H1 (cell line): Measurements from ENCODE around the gene CPNE5. TPM values are rescaled to one million over a fixed set of nuclear protein-coding genes. Genes with fewer than 3 reads are reported as not detected.
A peak's percentile ranks its signal among the peaks of the same experiment; 100 is the strongest.

Experiments used
- CTCF ChIA-PET: fragments of 300-600 bp; sonication (Branson Sonifier 250); formaldehyde crosslinking; loops from one replicate; lab custom pipeline; 2021; ENCODE audit not compliant: partially characterized antibody; lab: Charles Lee
- POLR2A ChIA-PET: fragments of 300-600 bp; sonication (Branson Sonifier 250); formaldehyde crosslinking; loops from one replicate; lab custom pipeline; 2021; ENCODE audit warnings: inconsistent platforms; ENCODE audit not compliant: partially characterized antibody; lab: Charles Lee
- DNase-seq, 2 experiments: peaks; one replicate each; pipeline versions ENCODE4 v3.0.0 to v3.0.0-alpha.2; 2010 to 2022; ENCODE audit warnings: low spot score in 2 of 2, low read depth in 1 of 2, mixed read lengths in 1 of 2
- FAIRE-seq: peaks from 2 replicates; lab custom pipeline; 2011; peaks lifted over from hg19 to GRCh38; lab: Jason Lieb, UNC
- H2AFZ ChIP-seq: 2 replicates; pipeline ENCODE4 v1.8.1; 2012; ENCODE audit warnings: low read length, inconsistent platforms
- H2AK5ac ChIP-seq: 2 replicates; pipeline ENCODE4 v1.6.1; 2013; ENCODE audit warnings: low read depth, low read length
- H2BK120ac ChIP-seq: replicated peaks from 2 replicates; pipeline ENCODE3; 2013; ENCODE audit warnings: low read depth, low read length, inconsistent platforms
- H2BK12ac ChIP-seq: 2 replicates; pipeline ENCODE4 v1.6.1; 2013; ENCODE audit warnings: low read depth, low read length
- H2BK15ac ChIP-seq: 2 replicates; pipeline ENCODE4 v1.6.1; 2013; ENCODE audit warnings: low read length
- H2BK20ac ChIP-seq: 2 replicates; pipeline ENCODE4 v1.6.1; 2013; ENCODE audit warnings: low read length
- H2BK5ac ChIP-seq: 2 replicates; pipeline ENCODE4 v1.6.1; 2013; ENCODE audit warnings: low read depth, low read length
- H3K14ac ChIP-seq: 2 replicates; pipeline ENCODE4 v1.6.1; 2013; ENCODE audit warnings: inconsistent platforms; ENCODE audit not compliant: insufficient read length
- H3K18ac ChIP-seq: 2 replicates; pipeline ENCODE4 v1.6.1; 2013; ENCODE audit warnings: low read length; ENCODE audit errors: extremely low read depth
- H3K23ac ChIP-seq: 2 replicates; pipeline ENCODE4 v1.6.1; 2013; ENCODE audit warnings: inconsistent platforms; ENCODE audit not compliant: insufficient read length
- H3K23me2 ChIP-seq: 2 replicates; pipeline ENCODE4 v1.6.1; 2013; ENCODE audit warnings: low read depth, low read length
- H3K27ac ChIP-seq: 2 replicates; pipeline ENCODE4 v1.6.1; 2011; ENCODE audit warnings: low read depth, low read length, inconsistent platforms
- H3K27me3 ChIP-seq, 4 experiments: replicated peaks in 1 of 4; 1 replicate in 1 of 4; 2 replicates in 3 of 4; pipeline versions ENCODE4 v1.6.1 to v1.8.1; 2011 to 2013; ENCODE audit warnings: low read length in 3 of 4, mild to moderate bottlenecking in 3 of 4, inconsistent platforms in 2 of 4, mixed read lengths in 2 of 4, moderate library complexity in 1 of 4; ENCODE audit not compliant: control insufficient read depth in 3 of 4, insufficient read depth in 3 of 4; ENCODE audit errors: extremely low read depth in 1 of 4
- H3K36me3 ChIP-seq, 4 experiments: 2 replicates each; pipeline versions ENCODE4 v1.6.1 to v1.8.1; 2011 to 2013; ENCODE audit warnings: mild to moderate bottlenecking in 4 of 4, low read length in 3 of 4, moderate library complexity in 2 of 4, control low read depth in 1 of 4, inconsistent platforms in 1 of 4; ENCODE audit not compliant: insufficient read depth in 4 of 4, control insufficient read depth in 2 of 4
- H3K4ac ChIP-seq: replicated peaks from 2 replicates; pipeline ENCODE3; 2013; ENCODE audit warnings: low read length, low read depth, mixed read lengths, inconsistent platforms; ENCODE audit not compliant: insufficient read length
- H3K4me1 ChIP-seq, 4 experiments: replicated peaks in 1 of 4; 1 replicate in 1 of 4; 2 replicates in 3 of 4; pipeline versions ENCODE4 v1.6.1 to v1.8.1; 2011 to 2013; ENCODE audit warnings: low read length in 3 of 4, inconsistent platforms in 2 of 4, mixed read lengths in 1 of 4; ENCODE audit not compliant: insufficient read depth in 4 of 4, control insufficient read depth in 3 of 4
- H3K4me2 ChIP-seq, 2 experiments: 2 replicates each; pipeline versions ENCODE4 v1.6.1 to v1.8.1; 2011 to 2013; ENCODE audit warnings: low read depth in 2 of 2, low read length in 2 of 2, control low read depth in 1 of 2, inconsistent platforms in 1 of 2, mild to moderate bottlenecking in 1 of 2; ENCODE audit not compliant: insufficient read depth in 1 of 2
- H3K4me3 ChIP-seq, 4 experiments: fragments of 200-600, 300-600 bp in 1 of 4; sonication (generic), shearing (Covaris generic), sonication (Bioruptor Twin) in 1 of 4; 2 replicates each; pipeline versions ENCODE4 v1.5.1 to v1.8.1; 2011 to 2016; ENCODE audit warnings: low read length in 4 of 4, low read depth in 3 of 4, control low read depth in 2 of 4, inconsistent platforms in 2 of 4, mild to moderate bottlenecking in 2 of 4, mixed read lengths in 1 of 4, moderate library complexity in 1 of 4; ENCODE audit not compliant: insufficient read depth in 2 of 4; ENCODE audit errors: extremely low read depth in 1 of 4
- H3K56ac ChIP-seq: replicated peaks from 2 replicates; pipeline ENCODE3; 2013; ENCODE audit warnings: low read depth, mild to moderate bottlenecking, mixed read lengths, low read length, inconsistent platforms; ENCODE audit not compliant: insufficient read length
- H3K79me1 ChIP-seq: 2 replicates; pipeline ENCODE4 v1.6.1; 2013; ENCODE audit warnings: low read depth, low read length, control low read depth
- H3K79me2 ChIP-seq, 2 experiments: 2 replicates each; pipeline versions ENCODE4 v1.6.1 to v1.8.1; 2012 to 2013; ENCODE audit warnings: low read length in 2 of 2, mild to moderate bottlenecking in 2 of 2, inconsistent platforms in 1 of 2; ENCODE audit not compliant: insufficient read depth in 2 of 2, control insufficient read depth in 1 of 2
- H3K9ac ChIP-seq, 4 experiments: replicated peaks in 1 of 4; 1 replicate in 1 of 4; 2 replicates in 3 of 4; pipeline versions ENCODE4 v1.6.1 to v1.8.1; 2011 to 2013; ENCODE audit warnings: low read depth in 3 of 4, low read length in 3 of 4, control low read depth in 2 of 4, mild to moderate bottlenecking in 2 of 4, moderate library complexity in 2 of 4, inconsistent platforms in 1 of 4; ENCODE audit errors: extremely low read depth in 1 of 4
- H3K9me3 ChIP-seq, 2 experiments: 2 replicates each; pipeline versions ENCODE4 v1.6.1 to v1.8.1; 2012 to 2013; ENCODE audit warnings: mild to moderate bottlenecking in 2 of 2, moderate library complexity in 2 of 2, control low read depth in 1 of 2, inconsistent platforms in 1 of 2, low read depth in 1 of 2, low read length in 1 of 2, mixed read lengths in 1 of 2; ENCODE audit not compliant: insufficient read depth in 2 of 2
- H4K20me1 ChIP-seq, 2 experiments: replicated peaks in 1 of 2; 2 replicates each; pipeline versions ENCODE3 to v1.8.1; 2011 to 2013; ENCODE audit warnings: inconsistent platforms in 2 of 2, low read length in 2 of 2, mild to moderate bottlenecking in 1 of 2; ENCODE audit not compliant: insufficient read depth in 2 of 2, control insufficient read depth in 1 of 2
- H4K5ac ChIP-seq: 2 replicates; pipeline ENCODE4 v1.6.1; 2013; ENCODE audit warnings: low read length, low read depth, mixed read lengths, inconsistent platforms; ENCODE audit not compliant: insufficient read length
- H4K8ac ChIP-seq: 2 replicates; pipeline ENCODE4 v1.8.0; 2013; ENCODE audit warnings: mild to moderate bottlenecking, moderate library complexity, low read length, inconsistent platforms; ENCODE audit not compliant: insufficient read depth; ENCODE audit errors: extremely low read depth
- H4K91ac ChIP-seq: replicated peaks from 2 replicates; pipeline ENCODE3; 2013; ENCODE audit warnings: low read length, mixed read lengths, inconsistent platforms; ENCODE audit not compliant: insufficient read length
- ATF2 ChIP-seq: IDR thresholded peaks from 2 replicates; pipeline ENCODE4 v1.6.1; 2012; ENCODE audit warnings: low read length, inconsistent platforms
- E2F6 ChIP-seq: IDR thresholded peaks from 2 replicates; pipeline ENCODE4 v1.6.1; 2012; ENCODE audit warnings: inconsistent platforms
- JUN ChIP-seq: IDR thresholded peaks from 2 replicates; pipeline ENCODE4 v1.6.1; 2011; ENCODE audit warnings: low read depth, mild to moderate bottlenecking, improper control_type of control experiment, low read length
- JUND ChIP-seq: IDR thresholded peaks from 2 replicates; pipeline ENCODE4 v1.6.1; 2011; ENCODE audit warnings: mild to moderate bottlenecking, improper control_type of control experiment, low read length
- KDM5A ChIP-seq: fragments of 200-600 bp; IDR thresholded peaks from 2 replicates; pipeline ENCODE4 v1.7.1; 2012; ENCODE audit warnings: mild to moderate bottlenecking, low read length, inconsistent platforms, mixed read lengths
- NANOG ChIP-seq: IDR thresholded peaks from 2 replicates; pipeline ENCODE4 v1.6.1; 2011; ENCODE audit warnings: low read length, low read depth, mild to moderate bottlenecking, inconsistent platforms; ENCODE audit not compliant: insufficient read depth, poor library complexity, severe bottlenecking
- RBBP5 ChIP-seq: IDR thresholded peaks from 2 replicates; pipeline ENCODE4 v1.7.1; 2012; ENCODE audit warnings: low read depth, mild to moderate bottlenecking, inconsistent platforms, low read length, moderate library complexity, borderline replicate concordance
- RXRA ChIP-seq: IDR thresholded peaks from 2 replicates; pipeline ENCODE4 v1.6.1; 2011; ENCODE audit warnings: low read depth, mild to moderate bottlenecking, low read length, moderate library complexity; ENCODE audit not compliant: insufficient read depth
- SIN3A ChIP-seq, 2 experiments: IDR thresholded peaks in 1 of 2; conservative IDR thresholded peaks in 1 of 2; 2 replicates each; pipeline ENCODE4 v1.6.1; 2011 to 2012; ENCODE audit warnings: low read length in 2 of 2, improper control_type of control experiment in 1 of 2, low read depth in 1 of 2, mild to moderate bottlenecking in 1 of 2
- YY1 ChIP-seq: IDR thresholded peaks from 2 replicates; pipeline ENCODE4 v1.6.1; 2011; ENCODE audit warnings: low read depth, mild to moderate bottlenecking, low read length
- WGBS, 2 experiments: shearing (Covaris generic) in 1 of 2; methylation state at CpG; one replicate each; pipeline versions ENCODE4 v1.1.6 to v1.1.7; 2013 to 2015; ENCODE audit warnings: low lambda C conversion rate in 2 of 2, mixed read lengths in 2 of 2, inconsistent platforms in 1 of 2, low coverage in 1 of 2, missing lambda C conversion rate in 1 of 2; ENCODE audit not compliant: insufficient replicate concordance in 2 of 2, insufficient coverage in 1 of 2, insufficient read length in 1 of 2; ENCODE audit errors: extremely low coverage in 1 of 2, missing lambda C conversion rate in 1 of 2; 5-methylcytosine and 5-hydroxymethylcytosine counted together
- polyA plus RNA-seq, 7 experiments: library from polyadenylated mRNA; depleted of rRNA in 3 of 7; stranded (reverse) in 5 of 7; unstranded in 2 of 7; fragments of >200 nt in 5 of 7; fragments of 200-250 nt in 2 of 7; gene quantifications; 1 replicate in 5 of 7; 2 replicates in 1 of 7; 4 replicates in 1 of 7; pipeline versions ENCODE4 v1.2.1 to v1.2.3, GENCODE V29; 2011 to 2013; ENCODE audit warnings: missing spikeins in 2 of 7, mixed read lengths in 2 of 7
- total RNA-seq: library from RNA; stranded (reverse); fragmentation: NEBNext Ultra II Directional; extraction: Animal tissue kit (Norgen Biotek cat#: 25700); gene quantifications from 2 replicates; pipeline ENCODE4 v1.2.1, GENCODE V29; 2021

Gene CPNE5
- total and polyA plus RNA-seq, 2 of the 8 experiments (the other 6 are each of a cell fraction or from before 2014, with no cell fraction given) = 0.88 to 1.8 TPM

- Histone ChIP-seq H3K18ac (no peak overlapping the region), H3K36me3 (peaks cover 2 to 15% (median 5%) of the 10 kb centered on the region in 4 experiments; a peak in 7 of 8 replicates), H3K79me1 (no peaks in the 10 kb centered on the region; the same call in 1 of the 2 replicates), H3K27me3 (no peaks in the 10 kb centered on the region), H3K56ac (no peak overlapping the region), H4K8ac (no peak overlapping the region), H2AFZ (peak overlapping the region; percentile 96; the same call in 1 of the 2 replicates), H3K27ac (peak overlapping the region; percentile 93; the same call in 1 of the 2 replicates), H4K20me1 (no peaks in the 10 kb centered on the region), H2BK20ac (no peak overlapping the region), H3K14ac (no peak overlapping the region), H3K4me1 (peaks cover 0 to 4% (median 1%) of the 10 kb centered on the region in 4 experiments; a peak in 3 of 7 replicates), H2AK5ac (no peak overlapping the region), H4K5ac (no peak overlapping the region), H2BK5ac (no peak overlapping the region), H3K4ac (no peak overlapping the region), H3K79me2 (peaks cover 0 to 31% of the 10 kb centered on the region in 2 experiments; a peak in 2 of 4 replicates), H3K4me3 (peak overlapping the region; percentile 83 to 91 (median 87)), H4K91ac (no peak overlapping the region), H3K23ac (no peak overlapping the region), H3K4me2 (peak overlapping the region; percentile 66 to 79), H3K9ac (peak overlapping the region in 3 of 4 experiments; percentile 59 to 99 (median 94); a peak in 4 of 7 replicates), H2BK120ac (no peak overlapping the region), H2BK15ac (no peak overlapping the region), H2BK12ac (no peak overlapping the region), H3K9me3 (no peaks in the 10 kb centered on the region), H3K23me2 (peaks cover 4% of the 10 kb centered on the region; the same call in 1 of the 2 replicates)
- ChIA-PET CTCF (interaction anchor here (0.6 to 6.5 kb wide), 15 partner anchors 9 to 1559 kb away, joined by 3 to 77 read pairs (median 5); partner anchors contain the start of gene C6orf89), POLR2A (interaction anchor here (0.6 to 3.6 kb wide), 22 partner anchors 10 to 143 kb away, joined by 3 to 35 read pairs (median 4); partner anchors contain the start of genes C6orf89 and MTCH1)
- WGBS, 2 experiments = 65% methylated on average over 6 of the region's 6 CpGs; no CpG with 5 or more reads in 1 of the 2 experiments
- FAIRE-seq = no peak
- no peak for DNase-seq
- TF ChIP-seq RXRA = no peak
- TF ChIP-seq YY1 = no peak
- no peak for TF ChIP-seq KDM5A
- TF ChIP-seq RBBP5 = no peak
- no peak for TF ChIP-seq SIN3A (conservative IDR thresholded peaks at IDR 0.05 in 1 of 2, IDR thresholded peaks at IDR 0.05 in 1 of 2; ENCODE audit: low read depth in 1 of 2, low read length in 2 of 2)
- TF ChIP-seq JUND = no peak
- no peak for TF ChIP-seq ATF2
- TF ChIP-seq JUN = no peak
- no peak for TF ChIP-seq E2F6
- no peak for TF ChIP-seq NANOG
Observed at GRCh38 chr6:36875250-36875633, 36.0 kb upstream of the CPNE5 start.
